Prostate gland (tissue), 2 donors: ENCODE results near the gene COL9A3. TPM values are rescaled to one million over a fixed set of nuclear protein-coding genes. Genes with fewer than 3 reads are reported as not detected.

Source experiments
- DNase-seq: peaks from one replicate; pipeline ENCODE4 v3.0.0-alpha.2; 2019; ENCODE audit warnings: low spot score
- H3K27ac ChIP-seq, 2 donors: fragments of 200-600 bp; sonication (generic); 2 replicates each; pipeline ENCODE4 v1.5.1; 2017 to 2019
- H3K27me3 ChIP-seq: fragments of 200-600 bp; sonication (generic); replicated peaks from 2 replicates; pipeline ENCODE4 v1.5.1; 2019; ENCODE audit not compliant: insufficient read depth
- H3K36me3 ChIP-seq, 2 donors: fragments of 200-600 bp; sonication (generic); 1 replicate in 1 of 2; 2 replicates in 1 of 2; pipeline versions ENCODE4 v1.5.1 to v1.8.1; 2017 to 2019
- H3K4me1 ChIP-seq: fragments of 200-600 bp; sonication (generic); replicated peaks from 2 replicates; pipeline ENCODE4 v1.5.1; 2019
- H3K4me3 ChIP-seq, 2 donors: fragments of 200-600 bp; sonication (generic); 2 replicates each; pipeline ENCODE4 v1.5.1; 2017 to 2019
- H3K9me3 ChIP-seq: fragments of 200-600 bp; sonication (generic); 2 replicates; pipeline ENCODE4 v1.5.1; 2017
- POLR2A ChIP-seq: fragments of 450-650 bp; IDR thresholded peaks from one replicate; pipeline ENCODE4 v1.6.1; 2016; ENCODE audit warnings: antibody characterized with exemption, mild to moderate bottlenecking
- POLR2AphosphoS5 ChIP-seq: sonication (generic); formaldehyde crosslinking; IDR thresholded peaks from one replicate; pipeline ENCODE4 v1.6.1; 2017; ENCODE audit warnings: antibody characterized with exemption
- WGBS: methylation state at CpG from one replicate; pipeline ENCODE4 v1.1.5; 2018; 5-methylcytosine and 5-hydroxymethylcytosine counted together
- intact Hi-C: fragments of 100-400 bp; cut with DNase I; formaldehyde crosslinking; loops from one replicate; pipeline ENCODE4 v1.14.2; 2022
- total RNA-seq, 2 donors: library from RNA; depleted of rRNA; stranded (reverse); fragments of >200 nt; gene quantifications; one replicate each; pipeline ENCODE4 v1.1.0, GENCODE V29; 2016
- TF ChIP-seq, protein P1 (sequence below), 4 experiments: fragments of 200-600 bp in 2 of 4; fragments of 450-650 bp in 2 of 4; sonication (generic) in 2 of 4; IDR thresholded peaks; 1 replicate in 3 of 4; 2 replicates in 1 of 4; pipeline ENCODE4 v1.5.1; 2016 to 2019; ENCODE audit warnings: antibody characterized with exemption in 4 of 4, mild to moderate bottlenecking in 2 of 4, moderate library complexity in 2 of 4

COL9A3 gene
- total RNA-seq, 2 donors from 2014 or later = 5.8 to 6.5 TPM

DNA sequence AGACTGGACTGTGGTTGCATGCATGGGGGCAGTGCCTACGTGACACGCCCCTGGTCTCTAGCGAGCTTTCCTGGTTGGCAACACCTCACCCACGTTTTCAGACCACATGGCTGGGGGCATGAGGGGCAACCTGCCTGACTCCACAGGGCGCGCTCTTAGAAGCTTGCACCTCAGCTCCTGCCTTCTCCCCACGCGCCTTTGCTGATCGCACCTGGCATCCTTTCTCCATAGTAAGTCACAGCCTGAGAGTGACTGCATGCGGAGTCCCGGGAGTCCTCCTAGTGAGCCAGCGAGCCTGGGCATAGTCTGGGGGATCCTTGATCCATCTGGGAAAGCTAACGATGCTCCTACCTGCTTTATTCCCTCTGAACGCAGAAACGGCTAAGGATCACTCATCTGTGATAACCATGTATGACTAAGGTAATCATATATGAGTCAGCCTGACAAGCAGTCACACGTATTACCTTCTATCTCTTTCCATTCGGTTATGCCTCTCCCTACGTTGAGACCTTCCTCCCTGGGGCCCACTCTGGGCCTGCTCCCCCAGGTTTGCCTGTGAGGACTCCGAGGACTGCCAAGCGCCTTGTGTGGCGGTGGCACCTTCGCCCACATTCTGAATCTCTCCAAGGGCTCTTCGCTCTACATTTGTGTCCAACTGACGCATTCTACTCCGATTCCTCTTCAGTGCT lies 40.2 kb downstream of the COL9A3 start:
- Histone ChIP-seq H3K4me1 (peaks cover 3% of the 10 kb centered on the region), H3K27ac (no peak overlapping the region), H3K36me3 (no peaks in the 10 kb centered on the region), H3K9me3 (no peaks in the 10 kb centered on the region), H3K4me3 (no peak overlapping the region), H3K27me3 (no peaks in the 10 kb centered on the region)
- intact Hi-C loops = no loop called here
- no peak for TF ChIP-seq POLR2A
- WGBS = 93% methylated on average over 25 of the region's 25 CpGs
- no peak for DNase-seq

DNA sequence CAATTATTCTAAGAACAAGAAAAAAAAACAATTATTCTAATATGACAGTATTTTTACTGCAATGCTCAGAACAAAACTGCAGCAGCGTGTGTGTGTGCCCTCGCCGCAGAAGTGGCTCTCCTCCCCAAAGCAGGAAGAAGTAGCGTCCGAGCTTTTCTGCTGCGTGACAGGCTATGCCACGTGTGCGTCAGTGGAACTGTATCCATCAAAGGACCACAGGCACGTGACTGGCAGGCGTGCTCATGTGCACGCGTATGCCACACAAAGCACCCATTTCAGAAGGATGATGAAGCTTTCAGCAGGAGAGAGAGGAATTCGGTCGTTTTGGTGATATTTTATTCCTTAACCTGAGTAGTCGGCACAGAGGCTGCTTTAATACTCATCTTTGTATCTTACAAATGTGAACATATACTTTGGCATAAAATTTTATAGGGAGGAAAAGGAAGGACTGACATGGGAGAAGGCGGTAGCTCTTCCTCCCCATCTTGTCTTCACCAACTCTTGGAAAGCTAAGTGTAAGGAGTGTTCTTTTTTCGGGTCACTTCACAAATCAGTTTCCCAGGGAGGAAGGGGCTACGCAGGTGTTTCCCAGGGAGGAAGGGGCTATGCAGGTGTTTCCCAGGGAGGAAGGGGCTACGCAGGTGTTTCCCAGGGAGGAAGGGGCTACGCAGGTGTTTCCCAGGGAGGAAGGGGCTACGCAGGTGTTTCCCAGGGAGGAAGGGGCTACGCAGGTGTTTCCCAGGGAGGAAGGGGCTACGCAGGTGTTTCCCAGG lies 41.4 kb downstream of the COL9A3 start:
- TF ChIP-seq, protein P1, sequence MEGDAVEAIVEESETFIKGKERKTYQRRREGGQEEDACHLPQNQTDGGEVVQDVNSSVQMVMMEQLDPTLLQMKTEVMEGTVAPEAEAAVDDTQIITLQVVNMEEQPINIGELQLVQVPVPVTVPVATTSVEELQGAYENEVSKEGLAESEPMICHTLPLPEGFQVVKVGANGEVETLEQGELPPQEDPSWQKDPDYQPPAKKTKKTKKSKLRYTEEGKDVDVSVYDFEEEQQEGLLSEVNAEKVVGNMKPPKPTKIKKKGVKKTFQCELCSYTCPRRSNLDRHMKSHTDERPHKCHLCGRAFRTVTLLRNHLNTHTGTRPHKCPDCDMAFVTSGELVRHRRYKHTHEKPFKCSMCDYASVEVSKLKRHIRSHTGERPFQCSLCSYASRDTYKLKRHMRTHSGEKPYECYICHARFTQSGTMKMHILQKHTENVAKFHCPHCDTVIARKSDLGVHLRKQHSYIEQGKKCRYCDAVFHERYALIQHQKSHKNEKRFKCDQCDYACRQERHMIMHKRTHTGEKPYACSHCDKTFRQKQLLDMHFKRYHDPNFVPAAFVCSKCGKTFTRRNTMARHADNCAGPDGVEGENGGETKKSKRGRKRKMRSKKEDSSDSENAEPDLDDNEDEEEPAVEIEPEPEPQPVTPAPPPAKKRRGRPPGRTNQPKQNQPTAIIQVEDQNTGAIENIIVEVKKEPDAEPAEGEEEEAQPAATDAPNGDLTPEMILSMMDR (IDR thresholded peaks at IDR 0.05) = no peak
- no peak for TF ChIP-seq POLR2AphosphoS5
- TF ChIP-seq POLR2A = no peak
- H3K4me3 ChIP-seq = no peak overlapping the region
- H3K9me3 ChIP-seq = no peaks in the 10 kb centered on the region
- H3K4me1 ChIP-seq = peaks cover 3% of the 10 kb centered on the region
- H3K27ac ChIP-seq = no peak overlapping the region
- no peaks in the 10 kb centered on the region for H3K27me3 ChIP-seq
- intact Hi-C loops = no loop called here
- WGBS = 86% methylated on average over 21 of the region's 23 CpGs
- DNase-seq = no peak
- H3K36me3 ChIP-seq = no peaks in the 10 kb centered on the region

DNA sequence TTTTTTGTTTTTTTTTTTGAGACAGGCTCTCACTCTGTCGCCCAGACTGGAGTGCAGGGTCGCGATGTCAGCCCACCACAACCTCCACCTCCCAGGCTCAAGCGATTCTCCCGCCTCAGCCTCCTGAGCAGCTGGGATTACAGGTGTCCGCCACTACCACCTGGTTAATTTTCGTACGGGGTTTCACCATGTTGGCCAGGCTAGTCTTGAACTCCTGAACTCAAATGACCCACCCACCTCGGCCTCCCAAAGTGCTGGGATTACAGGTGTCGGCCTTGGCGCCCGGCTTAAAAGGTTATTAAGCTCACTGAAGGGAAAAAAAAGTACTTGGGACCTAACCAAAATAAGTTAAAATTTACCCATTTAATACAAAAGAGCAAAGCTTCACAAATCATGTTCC lies 42.9 kb downstream of the COL9A3 start:
- Histone ChIP-seq H3K27me3 (no peaks in the 10 kb centered on the region), H3K4me1 (peaks cover 3% of the 10 kb centered on the region), H3K4me3 (no peak overlapping the region), H3K27ac (no peak overlapping the region), H3K36me3 (no peaks in the 10 kb centered on the region), H3K9me3 (no peaks in the 10 kb centered on the region)
- WGBS = 95% methylated on average over 12 of the region's 12 CpGs
- TF ChIP-seq POLR2AphosphoS5 = no peak
- TF ChIP-seq, protein P1 (IDR thresholded peaks at IDR 0.05) = no peak
- no peak for TF ChIP-seq POLR2A
- no peak for DNase-seq
- intact Hi-C loops = no loop called here

DNA sequence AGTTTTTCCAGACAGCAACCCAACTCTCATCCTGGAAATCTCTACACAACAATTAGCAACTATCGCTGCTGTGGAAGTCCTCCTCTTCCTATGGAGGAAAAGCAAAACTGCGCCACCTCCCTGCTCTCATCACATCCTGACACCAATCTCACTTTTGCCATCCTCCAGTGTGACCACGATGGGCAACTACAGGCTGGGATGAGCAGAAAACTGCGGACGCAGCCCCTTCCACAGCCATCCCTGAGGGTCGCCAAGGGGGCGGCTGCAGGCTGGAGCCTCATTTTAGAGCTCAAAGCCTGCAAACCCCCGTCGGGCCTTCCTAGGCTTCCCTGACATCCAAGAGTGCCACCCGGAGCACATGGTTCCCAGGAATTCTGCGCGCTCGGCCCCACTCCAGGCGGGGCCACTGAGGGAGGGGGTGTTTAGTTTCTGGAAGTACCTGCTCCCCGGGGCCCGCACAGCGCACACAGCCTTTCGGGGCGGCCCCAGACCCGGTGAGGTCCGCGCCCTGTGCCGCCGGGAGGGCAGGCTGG lies 43.6 kb downstream of the COL9A3 start:
- H3K4me1 ChIP-seq = peaks cover 3% of the 10 kb centered on the region
- H3K4me3 ChIP-seq = peak overlapping the region; percentile 42 to 45
- TF ChIP-seq POLR2A = no peak
- TF ChIP-seq, protein P1 (IDR thresholded peaks at IDR 0.05) = no peak
- TF ChIP-seq POLR2AphosphoS5 = no peak
- no peaks in the 10 kb centered on the region for H3K36me3 ChIP-seq
- H3K27ac ChIP-seq = no peak overlapping the region
- WGBS = 19% methylated on average over 15 of the region's 24 CpGs
- H3K9me3 ChIP-seq = no peaks in the 10 kb centered on the region
- no peaks in the 10 kb centered on the region for H3K27me3 ChIP-seq
- no peak for DNase-seq
- intact Hi-C loops = no loop called here

DNA sequence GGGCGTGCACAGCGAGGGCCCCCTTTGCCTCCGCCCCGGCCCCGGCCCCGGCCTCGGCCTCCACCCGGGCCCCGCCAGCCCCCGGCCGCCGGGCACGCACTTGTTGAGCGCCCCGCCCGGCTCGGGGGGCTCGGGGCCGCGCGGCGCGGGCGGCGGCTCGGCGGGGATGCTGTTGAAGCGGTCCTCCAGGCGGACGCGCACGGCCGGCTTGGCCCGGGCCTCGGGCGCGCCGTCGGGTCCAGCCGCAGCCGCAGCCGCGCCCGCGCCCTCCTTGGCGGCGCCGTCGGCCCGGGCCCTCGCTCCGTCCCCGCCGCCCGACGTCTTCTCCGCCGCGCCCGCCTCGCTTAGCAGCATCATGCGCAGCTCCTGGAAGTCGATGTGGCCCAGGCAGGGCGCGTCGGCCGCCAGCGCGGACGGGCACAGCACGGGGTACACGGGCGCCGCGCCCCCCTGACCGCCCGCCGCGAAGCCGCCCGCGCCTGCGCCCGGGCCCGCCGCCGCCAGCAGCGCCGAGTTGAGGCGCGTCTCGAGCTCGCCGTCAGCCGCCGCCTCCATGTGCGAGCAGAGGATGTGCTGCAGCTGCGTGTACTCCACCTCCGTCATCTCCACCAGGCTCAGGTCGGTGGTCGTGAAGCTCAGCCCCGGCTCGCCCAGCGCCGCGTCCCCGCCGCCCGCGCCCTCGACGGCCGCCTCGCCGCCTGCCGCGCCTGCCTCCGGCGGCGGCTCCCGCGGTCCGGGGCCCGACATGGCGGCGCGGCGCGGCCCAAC lies 44.3 kb downstream of the COL9A3 start:
- H3K27me3 ChIP-seq = no peaks in the 10 kb centered on the region
- H3K4me3 ChIP-seq = peak overlapping the region; percentile 42 to 45
- intact Hi-C loops = no loop called here
- no peak overlapping the region for H3K27ac ChIP-seq
- H3K36me3 ChIP-seq = no peaks in the 10 kb centered on the region
- DNase-seq = no peak
- H3K4me1 ChIP-seq = peaks cover 3% of the 10 kb centered on the region
- under 1% methylated on average over 94 of the region's 129 CpGs for WGBS
- TF ChIP-seq POLR2AphosphoS5 = no peak
- no peak for TF ChIP-seq POLR2A
- TF ChIP-seq, protein P1 (IDR thresholded peaks at IDR 0.05) = no peak
- H3K9me3 ChIP-seq = no peaks in the 10 kb centered on the region
